NCI-H526 treated with DMSO at 0.1 percent for 48 hours (cell line): ENCODE results near the gene ANO6.

ENCODE experiments used
- DNase-seq: peaks from one replicate; lab custom pipeline; 2025; lab: John Stamatoyannopoulos, UW

Gene ANO6

DNA sequence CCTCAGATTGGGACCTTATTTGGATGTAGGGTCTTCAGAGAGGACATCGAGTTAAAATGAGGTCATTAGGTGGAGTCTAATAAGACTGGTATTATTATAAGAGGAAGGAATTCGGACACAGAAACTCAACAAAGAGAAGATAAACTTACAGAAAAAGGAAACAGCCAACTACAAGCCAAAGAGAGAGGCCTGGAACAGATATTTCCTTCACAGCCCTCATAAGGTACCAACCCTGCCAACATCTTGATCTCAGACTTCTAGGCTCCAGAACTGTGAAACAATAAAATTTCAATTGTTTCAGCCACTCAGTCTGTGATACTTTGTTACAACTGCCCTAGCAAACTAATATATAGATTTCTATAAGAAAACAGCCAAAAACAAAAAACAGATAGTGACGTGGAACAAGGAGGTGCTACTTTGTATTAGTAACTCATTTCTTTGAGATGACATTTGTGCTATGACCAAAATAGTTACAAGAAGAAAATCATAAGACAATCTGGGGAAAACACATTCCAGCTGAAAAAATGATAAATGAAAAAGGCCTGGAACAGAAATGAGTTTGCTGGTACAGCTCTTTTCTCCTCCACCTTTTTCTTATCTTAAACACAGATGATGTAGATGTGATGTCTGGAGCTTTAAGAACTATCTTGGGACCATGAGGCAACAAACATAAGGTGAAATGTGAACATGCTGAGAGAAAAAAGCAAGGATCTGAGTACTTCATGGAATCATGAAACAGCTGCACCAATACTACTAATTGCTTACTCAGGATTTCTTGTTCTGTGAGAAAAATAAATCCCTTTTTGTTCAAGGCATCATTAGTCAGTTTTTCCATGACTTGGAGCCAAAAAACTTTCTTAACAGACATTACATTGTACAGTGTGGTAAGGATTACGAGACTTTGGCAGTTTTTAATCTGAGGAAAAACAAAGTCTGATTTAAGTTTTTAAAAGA, 243.2 kb downstream of the ANO6 start:
- no peak for DNase-seq

DNA sequence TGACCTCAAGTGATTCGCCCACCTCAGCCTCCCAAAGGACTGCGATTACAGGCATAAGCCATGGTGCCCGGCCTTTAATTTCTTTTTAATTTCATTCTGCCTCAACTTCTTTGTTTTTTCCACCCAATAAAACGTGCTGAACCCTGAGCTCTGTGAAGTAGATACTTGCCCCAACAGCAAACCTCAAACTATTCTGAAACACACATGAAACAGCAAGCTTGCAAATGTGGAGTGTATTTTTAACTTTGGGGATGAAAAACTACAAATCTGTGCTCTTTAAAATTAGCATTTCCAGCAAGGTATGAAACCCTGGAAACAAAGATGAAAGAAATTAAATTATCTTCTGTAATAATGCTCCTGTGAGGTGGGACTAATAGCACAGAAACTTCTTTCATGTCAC, 246.6 kb downstream of the ANO6 start:
- no peak for DNase-seq

DNA sequence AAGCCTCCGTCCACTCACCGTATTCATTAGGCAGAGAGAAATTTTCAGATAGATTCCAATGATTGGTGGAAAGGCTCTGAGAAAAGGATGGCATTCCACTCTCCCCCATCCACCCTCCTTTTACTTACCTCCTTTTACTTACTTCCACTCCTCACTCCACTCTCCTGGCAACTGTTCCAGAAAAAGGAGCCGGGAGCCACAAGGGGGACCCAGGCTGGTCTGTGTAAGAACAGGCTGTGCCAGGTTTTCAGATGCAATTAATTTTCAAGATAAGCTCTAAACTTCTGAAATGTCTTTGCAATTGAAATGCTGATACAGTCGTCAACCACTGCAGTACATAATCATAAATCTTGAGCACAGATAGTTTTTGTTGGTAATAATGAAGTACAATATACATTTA, 248.8 kb downstream of the ANO6 start:
- DNase-seq, result no peak

DNA sequence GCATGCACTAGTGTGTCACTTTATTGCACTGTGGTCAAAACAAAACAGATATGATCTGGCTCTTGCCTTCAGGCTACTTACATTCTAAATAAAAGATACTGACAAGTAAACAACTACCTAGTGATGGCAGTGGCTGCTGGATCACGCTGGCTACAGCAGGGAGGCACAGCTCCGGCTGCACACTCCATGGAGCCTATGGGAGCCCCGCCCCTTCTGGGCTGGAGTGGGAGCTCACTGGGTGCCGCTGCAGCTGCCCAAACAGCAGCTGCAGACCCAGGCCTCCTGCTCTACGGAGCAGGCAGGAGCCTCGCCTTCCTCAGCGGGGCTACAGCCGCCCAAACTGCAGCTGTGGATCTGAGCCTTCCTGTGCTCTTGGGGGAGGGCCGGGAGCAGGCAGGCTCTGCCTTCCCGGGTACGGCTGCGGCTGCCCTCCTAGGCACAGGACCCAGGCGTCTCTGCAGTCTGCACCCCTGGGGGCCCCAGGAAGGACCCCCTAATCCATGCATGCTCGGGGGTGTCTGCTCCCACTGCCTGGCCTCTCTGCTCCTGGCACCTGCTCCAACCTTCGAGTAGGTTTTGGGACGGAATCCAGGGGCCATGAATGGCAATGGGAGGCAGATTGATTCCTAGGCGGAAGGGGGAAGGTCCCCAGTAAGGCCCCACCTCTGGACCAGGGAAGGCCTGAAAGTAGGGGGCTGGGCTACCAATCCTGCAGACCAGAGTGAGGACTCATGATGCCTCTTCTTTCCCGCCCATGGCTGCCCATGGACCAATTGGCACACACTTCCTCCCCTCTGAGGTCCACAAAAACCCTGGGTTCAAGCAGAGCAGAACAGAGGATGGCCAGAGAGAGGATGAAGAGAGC, 253.1 kb downstream of the ANO6 start:
- no peak for DNase-seq

DNA sequence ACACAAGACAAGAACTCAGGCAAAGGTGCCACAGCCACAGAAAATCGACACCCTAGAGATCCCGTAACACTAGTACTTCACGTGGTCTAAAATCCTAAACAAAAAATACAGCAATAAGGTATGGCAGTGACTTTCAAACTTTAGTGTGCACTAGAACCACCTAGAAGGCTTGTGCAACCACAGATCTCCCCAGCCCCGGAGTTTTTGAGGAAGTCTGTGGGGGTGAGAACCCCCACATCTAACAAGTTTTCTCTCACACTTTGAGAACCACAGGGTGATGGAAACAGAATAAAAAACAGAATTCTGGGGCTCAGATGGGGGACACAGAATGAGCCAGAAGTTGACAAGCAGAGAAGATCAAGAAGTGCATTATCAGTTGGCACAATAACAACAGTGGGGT, 254.0 kb downstream of the ANO6 start:
- no peak for DNase-seq

DNA sequence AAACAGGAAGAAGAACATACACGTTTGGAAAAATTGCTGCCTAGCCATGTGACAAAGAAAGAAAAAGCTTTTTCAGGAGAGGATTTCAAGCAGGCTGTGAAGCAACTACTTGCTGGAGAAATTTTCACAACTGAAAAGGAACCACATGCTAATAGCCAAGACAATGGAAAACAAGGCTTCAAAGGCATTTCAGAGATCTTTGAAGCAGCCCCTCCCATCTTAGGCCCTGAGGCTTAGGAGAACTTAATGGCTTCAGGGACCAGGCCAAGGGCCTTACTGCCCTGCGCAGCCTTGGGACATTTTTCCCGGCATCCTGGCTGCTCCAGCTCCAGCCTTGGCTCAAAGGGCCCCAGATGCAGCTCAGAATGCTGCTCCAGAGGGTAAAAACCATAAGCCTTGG, 257.7 kb downstream of the ANO6 start:
- no peak for DNase-seq

DNA sequence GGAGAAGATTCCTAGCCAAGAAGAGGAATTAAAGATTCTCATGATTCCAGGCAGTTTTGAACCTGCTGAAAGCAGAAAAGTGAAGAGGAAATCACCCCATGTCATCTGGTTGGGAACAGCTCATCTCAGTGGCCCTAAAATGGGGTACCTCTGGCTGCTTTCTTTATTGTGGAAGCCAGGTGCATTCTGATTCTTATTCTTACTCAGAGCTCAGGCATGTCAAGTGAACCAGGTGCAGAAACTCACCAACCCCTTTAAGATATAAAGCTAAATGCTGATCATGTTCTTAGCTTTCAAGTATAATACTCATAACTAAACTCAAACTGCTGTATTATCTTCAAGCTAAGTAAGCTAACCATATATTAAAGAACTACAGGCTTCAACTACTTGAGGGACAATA, 259.7 kb downstream of the ANO6 start:
- DNase-seq, result no peak

DNA sequence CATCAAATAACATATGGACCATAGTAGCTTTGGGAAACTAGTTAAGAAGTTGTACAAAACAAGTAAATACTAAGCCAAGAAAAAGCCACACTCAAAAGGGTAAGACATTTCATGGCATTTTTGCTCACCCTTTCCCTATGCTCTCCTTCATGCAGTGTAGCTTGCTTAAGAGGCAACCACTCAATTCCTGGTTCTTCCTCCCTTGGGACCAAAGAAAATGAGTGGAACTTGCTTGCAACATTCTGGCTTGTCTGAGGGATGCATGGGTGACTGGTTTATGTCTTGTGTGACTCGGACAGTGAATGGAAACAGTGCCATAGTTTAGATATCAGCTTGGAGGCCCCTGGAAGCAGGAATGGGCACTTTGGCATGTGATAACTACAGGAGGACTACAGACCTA, 261.6 kb downstream of the ANO6 start:
- DNase-seq, result no peak

DNA sequence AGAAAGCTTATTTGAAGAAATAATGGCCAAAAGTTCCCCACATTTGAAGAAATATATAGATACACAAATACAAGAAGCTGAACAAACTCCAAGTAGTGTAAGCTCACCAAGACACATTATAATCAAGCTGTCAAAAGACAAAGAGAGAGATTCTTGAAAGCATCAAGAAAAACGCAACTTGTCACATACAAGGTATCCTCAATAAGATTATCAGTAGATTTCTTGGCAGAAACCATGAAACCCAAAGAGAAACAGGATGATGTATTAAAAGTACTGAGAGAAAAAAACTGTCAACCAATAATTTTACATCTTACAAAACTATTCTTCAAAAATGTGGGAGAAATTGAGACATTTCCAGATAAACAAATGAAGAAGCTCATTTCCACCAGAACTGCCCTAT, 263.0 kb downstream of the ANO6 start:
- no peak for DNase-seq

DNA sequence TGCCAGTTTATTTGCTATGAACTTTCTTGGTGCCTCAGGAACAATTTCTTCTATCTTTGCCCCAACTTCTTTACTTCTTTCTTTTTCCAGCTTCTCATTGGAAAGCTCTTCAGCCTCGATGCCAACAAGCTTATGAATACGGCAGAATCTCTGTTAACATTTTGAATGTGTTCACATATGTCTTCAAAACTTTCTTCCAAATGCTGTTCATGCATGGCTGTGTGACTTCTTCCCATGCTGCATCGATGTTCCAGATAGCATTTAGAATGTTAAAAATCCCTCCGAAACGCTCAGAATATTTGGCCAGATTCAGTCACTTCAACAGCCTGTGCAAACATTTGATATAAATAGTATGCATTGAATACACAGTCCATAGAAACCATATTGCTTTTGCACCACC, 265.9 kb downstream of the ANO6 start:
- DNase-seq, result no peak

DNA sequence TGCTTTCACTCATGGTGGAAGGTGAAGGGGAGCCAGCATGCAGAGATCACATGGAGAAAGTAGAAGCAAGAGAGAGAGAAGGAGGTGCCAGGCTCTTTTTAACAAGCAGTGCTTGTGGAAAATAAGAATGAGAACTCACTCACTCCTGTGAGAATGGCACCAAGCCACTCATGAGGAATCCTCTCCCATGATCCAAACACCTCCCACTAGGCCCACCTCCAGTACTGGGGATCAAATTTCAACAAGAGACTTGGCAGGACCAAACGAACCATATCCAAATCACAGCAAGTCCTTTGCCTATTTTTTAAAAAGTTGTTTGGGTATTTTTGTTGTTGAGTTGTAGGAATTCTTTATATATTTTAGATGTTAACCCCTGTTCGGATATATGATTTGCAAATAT, 267.7 kb downstream of the ANO6 start:
- DNase-seq, result no peak
